ENCODE results near the gene BRINP3. TPM values are rescaled to one million over a fixed set of nuclear protein-coding genes. Genes with fewer than 3 reads are reported as not detected.

The BRINP3 gene
- total RNA-seq, 4 donors from 2014 or later, result 0.20 TPM; not detected in 3

DNA sequence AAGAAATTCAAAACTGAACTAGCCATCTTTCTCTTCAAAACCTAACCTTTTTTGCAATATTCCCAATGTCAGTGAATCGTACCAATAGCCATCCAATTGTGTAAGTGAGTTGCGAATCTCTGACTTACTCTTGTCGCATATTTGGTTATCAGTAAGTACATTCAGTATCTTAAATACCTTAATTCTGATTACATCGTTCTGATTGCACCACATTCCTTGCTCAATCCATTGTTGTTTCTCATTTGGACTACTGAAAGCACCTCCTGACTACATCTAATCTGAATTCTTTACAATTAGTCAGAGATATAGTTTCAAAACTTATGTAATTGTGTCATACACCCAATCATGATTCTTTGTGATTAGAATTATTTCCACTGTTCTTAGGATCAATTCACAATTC, 16.8 kb upstream of the BRINP3 start:
- Histone ChIP-seq H3K36me3 (no peaks in the 10 kb centered on the region), H3K9me3 (no peaks in the 10 kb centered on the region), H3K4me3 (no peak overlapping the region), H3K27me3 (no peaks in the 10 kb centered on the region), H3K4me1 (no peaks in the 10 kb centered on the region), H3K27ac (no peak overlapping the region)
- TF ChIP-seq POLR2A (IDR thresholded peaks at IDR 0.05), result no peak
- TF ChIP-seq, protein P1, sequence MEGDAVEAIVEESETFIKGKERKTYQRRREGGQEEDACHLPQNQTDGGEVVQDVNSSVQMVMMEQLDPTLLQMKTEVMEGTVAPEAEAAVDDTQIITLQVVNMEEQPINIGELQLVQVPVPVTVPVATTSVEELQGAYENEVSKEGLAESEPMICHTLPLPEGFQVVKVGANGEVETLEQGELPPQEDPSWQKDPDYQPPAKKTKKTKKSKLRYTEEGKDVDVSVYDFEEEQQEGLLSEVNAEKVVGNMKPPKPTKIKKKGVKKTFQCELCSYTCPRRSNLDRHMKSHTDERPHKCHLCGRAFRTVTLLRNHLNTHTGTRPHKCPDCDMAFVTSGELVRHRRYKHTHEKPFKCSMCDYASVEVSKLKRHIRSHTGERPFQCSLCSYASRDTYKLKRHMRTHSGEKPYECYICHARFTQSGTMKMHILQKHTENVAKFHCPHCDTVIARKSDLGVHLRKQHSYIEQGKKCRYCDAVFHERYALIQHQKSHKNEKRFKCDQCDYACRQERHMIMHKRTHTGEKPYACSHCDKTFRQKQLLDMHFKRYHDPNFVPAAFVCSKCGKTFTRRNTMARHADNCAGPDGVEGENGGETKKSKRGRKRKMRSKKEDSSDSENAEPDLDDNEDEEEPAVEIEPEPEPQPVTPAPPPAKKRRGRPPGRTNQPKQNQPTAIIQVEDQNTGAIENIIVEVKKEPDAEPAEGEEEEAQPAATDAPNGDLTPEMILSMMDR (IDR thresholded peaks at IDR 0.05 in 4 of 5, conservative IDR thresholded peaks at IDR 0.05 in 1 of 5), result no peak
- in situ Hi-C loops (cut with MboI; ENCODE audit: low sequenced_read_pairs in 4 of 4) (no loop called here), intact Hi-C loops (cut with DNase I; ENCODE audit: low total_unique reads) (no loop called here)
- DNase-seq, result no peak
- no peak for ATAC-seq

DNA sequence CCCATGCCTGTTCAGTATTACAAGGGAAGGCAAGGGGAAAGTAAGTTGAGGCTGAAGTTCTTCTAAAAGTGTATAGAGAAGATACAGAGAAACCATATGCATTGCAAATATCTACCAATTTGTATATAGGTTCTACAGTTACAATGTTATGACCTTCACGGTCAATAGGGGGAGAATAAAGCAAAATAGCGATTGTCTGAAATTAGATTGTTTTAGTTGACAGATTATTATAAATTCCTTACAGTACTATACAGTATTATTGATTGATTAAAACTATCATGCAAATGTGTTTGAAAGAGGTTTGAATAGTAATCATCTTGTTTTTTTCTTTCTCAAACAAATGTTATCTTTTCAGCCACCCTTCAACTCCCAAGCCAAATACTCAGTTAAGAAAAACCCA, 13.7 kb upstream of the BRINP3 start:
- DNase-seq (no peak), ATAC-seq (no peak)
- Histone ChIP-seq H3K9me3 (no peaks in the 10 kb centered on the region), H3K36me3 (no peaks in the 10 kb centered on the region), H3K4me1 (no peaks in the 10 kb centered on the region), H3K4me3 (no peak overlapping the region), H3K27me3 (no peaks in the 10 kb centered on the region), H3K27ac (no peak overlapping the region)
- in situ Hi-C loops (cut with MboI; ENCODE audit: low sequenced_read_pairs in 4 of 4), result no loop called here
- TF ChIP-seq, protein P1 (IDR thresholded peaks at IDR 0.05 in 4 of 5, conservative IDR thresholded peaks at IDR 0.05 in 1 of 5), result no peak
- TF ChIP-seq POLR2A (IDR thresholded peaks at IDR 0.05), result no peak
- intact Hi-C loops (cut with DNase I; ENCODE audit: low total_unique reads), result no loop called here

DNA sequence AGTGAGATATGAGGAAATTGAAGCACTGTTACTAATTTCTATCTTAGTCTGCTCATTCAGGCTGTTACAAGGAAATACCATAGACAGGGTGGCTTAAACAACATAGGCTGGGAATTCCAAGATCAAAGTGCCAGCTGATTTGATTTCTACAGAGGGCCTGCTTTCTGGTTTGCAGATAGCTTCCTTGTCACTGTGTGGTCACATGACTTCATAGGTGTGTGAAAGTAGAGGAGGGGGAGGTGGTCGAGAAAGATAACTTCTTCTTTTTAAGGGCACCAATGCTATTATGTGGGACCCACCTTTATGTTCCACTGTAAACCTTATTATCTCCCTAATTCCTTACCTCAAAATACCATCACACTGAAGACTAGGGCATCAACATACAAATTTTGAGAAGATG, 6.4 kb upstream of the BRINP3 start:
- Histone ChIP-seq H3K36me3 (no peaks in the 10 kb centered on the region), H3K4me1 (peaks cover 0 to 2% of the 10 kb centered on the region in 2 donors), H3K27me3 (no peaks in the 10 kb centered on the region), H3K4me3 (no peak overlapping the region), H3K9me3 (no peaks in the 10 kb centered on the region), H3K27ac (no peak overlapping the region)
- in situ Hi-C loops (cut with MboI; ENCODE audit: low sequenced_read_pairs in 4 of 4), result no loop called here
- ATAC-seq, result no peak
- TF ChIP-seq, protein P1 (IDR thresholded peaks at IDR 0.05 in 4 of 5, conservative IDR thresholded peaks at IDR 0.05 in 1 of 5), result no peak
- no peak for TF ChIP-seq POLR2A (IDR thresholded peaks at IDR 0.05)
- DNase-seq, result no peak
- intact Hi-C loops (cut with DNase I; ENCODE audit: low total_unique reads), result no loop called here

DNA sequence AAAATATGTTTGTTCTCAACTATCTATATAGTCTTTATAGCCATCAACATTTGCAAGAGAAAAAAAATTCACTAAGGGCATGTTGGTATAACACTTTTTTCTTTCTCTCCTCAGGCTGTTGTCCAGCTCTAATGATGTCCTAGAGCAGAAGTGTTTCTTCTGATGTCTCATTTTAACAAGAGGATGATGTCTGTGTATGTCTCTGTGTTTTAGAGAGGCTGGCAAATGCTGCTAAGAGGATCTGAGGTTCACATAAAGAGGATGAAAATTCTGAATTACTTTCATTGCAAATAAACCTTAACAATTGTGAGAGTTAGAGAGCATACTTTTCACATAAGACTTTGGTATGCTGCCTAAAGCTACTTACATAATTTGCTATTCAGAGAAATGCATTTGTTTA, 2.6 kb upstream of the BRINP3 start:
- no peak overlapping the region for H3K27ac ChIP-seq
- H3K36me3 ChIP-seq, result no peaks in the 10 kb centered on the region
- no peak for ATAC-seq
- peaks cover 12 to 29% (median 28%) of the 10 kb centered on the region in 3 donors for H3K27me3 ChIP-seq
- TF ChIP-seq, protein P1 (IDR thresholded peaks at IDR 0.05 in 4 of 5, conservative IDR thresholded peaks at IDR 0.05 in 1 of 5), result no peak
- TF ChIP-seq POLR2A (IDR thresholded peaks at IDR 0.05), result no peak
- no peak overlapping the region for H3K4me3 ChIP-seq
- no peak for DNase-seq
- H3K4me1 ChIP-seq, result peaks cover 6 to 7% of the 10 kb centered on the region in 2 donors
- in situ Hi-C loops (cut with MboI; ENCODE audit: low sequenced_read_pairs in 4 of 4), result no loop called here
- H3K9me3 ChIP-seq, result no peaks in the 10 kb centered on the region
- intact Hi-C loops (cut with DNase I; ENCODE audit: low total_unique reads), result no loop called here

DNA sequence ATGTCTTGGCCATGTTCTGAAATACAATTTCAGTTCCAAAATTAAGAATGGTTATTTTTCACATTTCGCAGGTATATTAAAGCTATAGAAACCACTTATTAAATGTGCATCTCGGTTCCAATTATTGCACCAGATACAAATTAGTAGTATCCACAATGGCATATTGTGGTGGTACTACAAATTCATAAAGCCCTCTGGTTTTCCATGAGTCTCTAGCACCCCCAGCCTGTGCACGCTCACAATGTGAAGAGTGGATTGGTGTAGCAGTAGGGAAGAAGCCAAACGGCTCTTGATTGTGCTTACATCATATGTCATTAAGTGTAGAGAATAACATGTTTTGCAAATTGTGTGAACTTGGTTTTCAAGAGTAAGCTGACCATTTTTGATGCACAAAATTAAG, 1.9 kb upstream of the BRINP3 start:
- Histone ChIP-seq H3K27ac (no peak overlapping the region), H3K36me3 (no peaks in the 10 kb centered on the region), H3K27me3 (peaks cover 12 to 34% (median 33%) of the 10 kb centered on the region in 3 donors), H3K4me1 (peaks cover 6 to 7% of the 10 kb centered on the region in 2 donors), H3K4me3 (no peak overlapping the region), H3K9me3 (no peaks in the 10 kb centered on the region)
- ATAC-seq, result no peak
- no peak for DNase-seq
- intact Hi-C loops (cut with DNase I; ENCODE audit: low total_unique reads), result no loop called here
- no peak for TF ChIP-seq POLR2A (IDR thresholded peaks at IDR 0.05)
- TF ChIP-seq, protein P1 (IDR thresholded peaks at IDR 0.05 in 4 of 5, conservative IDR thresholded peaks at IDR 0.05 in 1 of 5), result no peak
- in situ Hi-C loops (cut with MboI; ENCODE audit: low sequenced_read_pairs in 4 of 4), result no loop called here

All from gastrocnemius medialis (tissue), 4 donors.